Heart right ventricle (tissue), 16 donors: ENCODE data around the gene BICC1. TPM values are rescaled to one million over a fixed set of nuclear protein-coding genes. Genes with fewer than 3 reads are reported as not detected.

Source experiments
- ATAC-seq, 8 donors: fragments of 200-7000 bp; cut with Tn5 transposase; one replicate each; pipeline ENCODE4 v1.9.1; 2020; ENCODE audit warnings: mild to moderate bottlenecking in 8 of 8, moderate library complexity in 8 of 8, moderate number of reproducible peaks in 1 of 8
- DNase-seq, 2 donors: peaks; one replicate each; pipeline ENCODE4 v3.0.0-alpha.2; 2020
- H3K27ac ChIP-seq, 10 donors: fragments of 200-600 bp; sonication (generic) in 2 of 10; one replicate each; pipeline versions ENCODE4 v1.5.0 to v1.8.0; 2020 to 2022; ENCODE audit warnings: mild to moderate bottlenecking in 3 of 10
- H3K27me3 ChIP-seq, 7 donors: fragments of 200-600 bp; one replicate each; pipeline ENCODE4 v1.8.0; 2021 to 2022; ENCODE audit warnings: mild to moderate bottlenecking in 2 of 7
- H3K36me3 ChIP-seq, 9 donors: fragments of 200-600 bp; sonication (generic) in 1 of 9; one replicate each; pipeline versions ENCODE4 v1.5.0 to v1.8.0; 2020 to 2022; ENCODE audit warnings: mild to moderate bottlenecking in 2 of 9
- H3K4me1 ChIP-seq, 9 donors: fragments of 200-600 bp; sonication (generic) in 1 of 9; one replicate each; pipeline versions ENCODE4 v1.5.0 to v1.8.0; 2020 to 2022; ENCODE audit warnings: mild to moderate bottlenecking in 4 of 9
- H3K4me3 ChIP-seq, 10 donors: fragments of 200-600 bp; sonication (generic) in 2 of 10; one replicate each; pipeline versions ENCODE4 v1.5.0 to v1.8.0; 2020 to 2022; ENCODE audit warnings: mild to moderate bottlenecking in 7 of 10, moderate library complexity in 2 of 10
- H3K9me3 ChIP-seq, 11 donors: fragments of 200-600 bp in 10 of 11; sonication (generic) in 2 of 11; one replicate each; pipeline versions ENCODE4 v1.5.0 to v1.8.0; 2013 to 2022; ENCODE audit warnings: mild to moderate bottlenecking in 2 of 11, control low read depth in 1 of 11, moderate library complexity in 1 of 11
- WGBS, 2 donors: extraction: QIAGEN DNeasy Blood & Tissue Kit; methylation state at CpG; one replicate each; pipeline ENCODE4 v1.1.7; 2013; ENCODE audit warnings: inconsistent platforms in 1 of 2; 5-methylcytosine and 5-hydroxymethylcytosine counted together
- intact Hi-C, 10 donors: fragments of 100-400 bp; cut with DNase I; formaldehyde crosslinking; loops; one replicate each; pipeline versions ENCODE4 v1.11.1 to v1.14.2; 2022
- polyA plus RNA-seq, 2 donors: library from polyadenylated mRNA; stranded (reverse); fragments of 200-250 nt; gene quantifications; one replicate each; pipeline ENCODE4 v1.2.3, GENCODE V29; 2013
- total RNA-seq, 10 donors: library from RNA; stranded (reverse); fragmentation: NEBNext Ultra II Directional in 3 of 10; extraction: Animal tissue kit (Norgen Biotek cat#: 25700) in 3 of 10; gene quantifications; one replicate each; pipeline versions ENCODE4 v1.2.1 to v1.2.4, GENCODE V29; 2021 to 2023
- TF ChIP-seq, protein P1 (sequence below), 9 donors: fragments of 200-600 bp; sonication (generic) in 2 of 9; IDR thresholded peaks; one replicate each; pipeline versions ENCODE4 v1.5.0 to v1.8.0; 2021 to 2022; ENCODE audit warnings: antibody characterized with exemption in 9 of 9, mild to moderate bottlenecking in 5 of 9, moderate library complexity in 1 of 9
- donor health status: Arrhythmogenic right ventricular cardiomyopathy.
- donor health status: ischemic (EF 13 %, LVEDD 7.1; RV severe dilation, severe dysfunction).
- donor health status: healthy with polysubstance abuse.
- donor health status: DM: no; HTN: yes; CAD: no.
- donor health status: DM: no; HTN: no; CAD: no.
- donor health status: ischemic (EF 25% LVEDD 6.9; RV normal size, moderate dysfunction).
- donor health status: ischemic (EF 25% LVEDD 5.7; RV mildly dilated, moderate dysfunction).
- donor health status: healthy.
- donor health status: DM: yes; HTN: yes; CAD: no.
- donor health status: Ischemic cardiomyopathy.
- donor health status: ischemic (EF 35%, LVEDD 5.7; RV mildly dilated, moderate dysfunction).
- donor health status: nonischemic (EF 11% LVEDD 7.7; RV severe dilation, severe dysfunction).
- donor health status: DM: yes; HTN: yes; CAD: no.
- donor health status: PGD.
- donor health status: ischemic (EF 29% LVEDD 5.4; RV normal size, mild dysfunction).
- donor health status: nonischemic (EF 23%, LVEDD 6.1; RV moderate dilation, normal function).

Gene BICC1
- total and polyA plus RNA-seq, 12 donors: 1.6 to 9.2 (median 5.0) TPM

- Histone ChIP-seq H3K27ac (no peak overlapping the region), H3K9me3 (peaks cover 0 to 3% (median 0%) of the 10 kb centered on the region in 11 donors), H3K36me3 (peaks cover 0 to 4% (median 0%) of the 10 kb centered on the region in 9 donors), H3K27me3 (no peaks in the 10 kb centered on the region), H3K4me3 (no peak overlapping the region), H3K4me1 (peaks cover 0 to 8% (median 0%) of the 10 kb centered on the region in 9 donors)
- 60 to 65% methylated on average over 1 of the region's 1 CpG for WGBS, 2 donors
- TF ChIP-seq, protein P1, sequence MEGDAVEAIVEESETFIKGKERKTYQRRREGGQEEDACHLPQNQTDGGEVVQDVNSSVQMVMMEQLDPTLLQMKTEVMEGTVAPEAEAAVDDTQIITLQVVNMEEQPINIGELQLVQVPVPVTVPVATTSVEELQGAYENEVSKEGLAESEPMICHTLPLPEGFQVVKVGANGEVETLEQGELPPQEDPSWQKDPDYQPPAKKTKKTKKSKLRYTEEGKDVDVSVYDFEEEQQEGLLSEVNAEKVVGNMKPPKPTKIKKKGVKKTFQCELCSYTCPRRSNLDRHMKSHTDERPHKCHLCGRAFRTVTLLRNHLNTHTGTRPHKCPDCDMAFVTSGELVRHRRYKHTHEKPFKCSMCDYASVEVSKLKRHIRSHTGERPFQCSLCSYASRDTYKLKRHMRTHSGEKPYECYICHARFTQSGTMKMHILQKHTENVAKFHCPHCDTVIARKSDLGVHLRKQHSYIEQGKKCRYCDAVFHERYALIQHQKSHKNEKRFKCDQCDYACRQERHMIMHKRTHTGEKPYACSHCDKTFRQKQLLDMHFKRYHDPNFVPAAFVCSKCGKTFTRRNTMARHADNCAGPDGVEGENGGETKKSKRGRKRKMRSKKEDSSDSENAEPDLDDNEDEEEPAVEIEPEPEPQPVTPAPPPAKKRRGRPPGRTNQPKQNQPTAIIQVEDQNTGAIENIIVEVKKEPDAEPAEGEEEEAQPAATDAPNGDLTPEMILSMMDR (IDR thresholded peaks at IDR 0.05): peak in 5 of 9 donors; percentile 5 to 26 (median 11)
- ATAC-seq: no peak
- intact Hi-C loops: no loop called here
- DNase-seq: no peak
These were observed 200.3 kb downstream of the BICC1 start for GRCh38 chr10:58712982-58713381.

DNA sequence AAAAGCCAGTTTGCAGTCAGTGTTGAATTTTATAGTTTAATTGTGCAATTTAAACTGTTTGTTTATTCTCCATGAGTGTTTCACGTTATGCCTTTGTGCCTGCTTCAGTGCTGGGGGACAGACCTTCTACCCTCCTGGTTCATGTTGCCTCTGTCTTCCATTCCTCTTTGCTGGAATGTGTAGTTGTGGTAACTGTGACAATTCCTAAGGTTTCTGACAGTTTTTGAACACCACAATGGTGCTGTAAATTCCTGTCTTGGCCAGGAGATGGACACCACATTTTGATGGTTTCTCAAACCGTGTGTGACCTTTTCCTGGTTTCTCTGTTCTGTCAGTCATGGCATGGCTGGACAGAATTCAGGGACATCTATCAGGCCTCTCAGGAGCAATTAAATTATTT, 201.7 kb downstream of the BICC1 start:
- H3K36me3 ChIP-seq: peaks cover 0 to 4% (median 0%) of the 10 kb centered on the region in 9 donors
- ATAC-seq (no peak), DNase-seq (no peak)
- intact Hi-C loops: no loop called here
- peaks cover 0 to 3% (median 0%) of the 10 kb centered on the region in 11 donors for H3K9me3 ChIP-seq
- WGBS, 2 donors: 73 to 81% methylated on average over 2 of the region's 2 CpGs
- TF ChIP-seq, protein P1 (IDR thresholded peaks at IDR 0.05): no peak
- no peaks in the 10 kb centered on the region for H3K27me3 ChIP-seq
- no peak overlapping the region for H3K4me3 ChIP-seq
- H3K27ac ChIP-seq: no peak overlapping the region
- H3K4me1 ChIP-seq: peaks cover 0 to 8% (median 0%) of the 10 kb centered on the region in 9 donors

DNA sequence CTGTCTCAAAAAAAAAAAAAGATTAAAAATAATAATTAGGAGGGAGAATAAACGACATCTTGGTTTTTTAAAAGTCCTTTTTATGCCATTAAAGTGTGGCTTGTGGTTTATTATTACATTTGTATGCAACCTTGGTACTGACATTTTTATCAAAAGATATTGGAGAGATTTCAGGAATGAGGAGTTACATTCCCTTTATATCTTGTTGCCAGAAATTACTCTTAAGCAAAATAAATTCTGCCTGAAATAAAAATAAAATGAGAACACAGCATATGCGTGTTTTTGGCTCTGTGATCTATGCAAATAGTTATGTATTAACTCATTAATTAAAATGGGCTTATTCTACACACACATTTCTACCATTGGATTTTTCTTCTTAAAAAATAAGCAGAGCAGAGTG, 202.4 kb downstream of the BICC1 start:
- Histone ChIP-seq H3K36me3 (peaks cover 0 to 4% (median 0%) of the 10 kb centered on the region in 9 donors), H3K4me1 (peaks cover 0 to 8% (median 0%) of the 10 kb centered on the region in 9 donors), H3K4me3 (no peak overlapping the region), H3K27me3 (no peaks in the 10 kb centered on the region), H3K27ac (no peak overlapping the region), H3K9me3 (peaks cover 0 to 3% (median 0%) of the 10 kb centered on the region in 11 donors)
- ATAC-seq (no peak), DNase-seq (no peak)
- intact Hi-C loops: no loop called here
- WGBS, 2 donors: 56 to 71% methylated on average over 2 of the region's 2 CpGs
- TF ChIP-seq, protein P1 (IDR thresholded peaks at IDR 0.05): no peak

GRCh38 chr10:58718596-58718995, 205.9 kb downstream of the BICC1 start:
- DNase-seq (no peak), ATAC-seq (no peak)
- peaks cover 0 to 4% (median 0%) of the 10 kb centered on the region in 9 donors for H3K4me1 ChIP-seq
- no peak overlapping the region for H3K4me3 ChIP-seq
- peaks cover 0 to 3% (median 0%) of the 10 kb centered on the region in 11 donors for H3K9me3 ChIP-seq
- WGBS, 2 donors: 65 to 68% methylated on average over 13 of the region's 13 CpGs
- no peak overlapping the region for H3K27ac ChIP-seq
- TF ChIP-seq, protein P1 (IDR thresholded peaks at IDR 0.05): no peak
- no peaks in the 10 kb centered on the region for H3K27me3 ChIP-seq
- intact Hi-C loops: no loop called here
- no peaks in the 10 kb centered on the region for H3K36me3 ChIP-seq
